NCI-H82 (cell line): ENCODE results near the gene APOBEC3F.
"Not testable (repeated sequence)": the region's sequence is repeated elsewhere in the genome, so short reads cannot be mapped to it uniquely, and the experiment has no call there.

Source experiments
- DNase-seq: peaks from one replicate; lab custom pipeline; 2025; lab: John Stamatoyannopoulos, UW

The APOBEC3F gene

DNA sequence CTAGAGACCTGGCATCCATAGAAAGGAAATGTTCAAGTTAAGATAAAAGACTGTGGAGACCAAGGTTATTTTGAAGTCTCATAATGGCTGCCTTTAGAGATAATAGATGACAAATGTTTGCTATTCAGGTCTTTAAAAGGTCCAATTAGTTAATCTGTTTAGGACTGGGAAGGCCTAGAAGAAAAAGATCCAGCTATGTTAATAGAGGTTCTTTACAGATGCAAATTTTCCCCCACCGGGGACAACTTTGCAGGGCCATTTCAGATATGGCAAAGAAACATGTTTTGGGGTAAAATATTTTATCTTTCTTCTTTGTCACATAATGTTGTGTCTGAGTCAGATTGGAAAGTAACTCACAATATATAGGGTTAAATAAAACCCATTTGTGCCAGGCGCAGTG is 33.3 kb downstream of the APOBEC3F start:
- DNase-seq, result no peak

DNA sequence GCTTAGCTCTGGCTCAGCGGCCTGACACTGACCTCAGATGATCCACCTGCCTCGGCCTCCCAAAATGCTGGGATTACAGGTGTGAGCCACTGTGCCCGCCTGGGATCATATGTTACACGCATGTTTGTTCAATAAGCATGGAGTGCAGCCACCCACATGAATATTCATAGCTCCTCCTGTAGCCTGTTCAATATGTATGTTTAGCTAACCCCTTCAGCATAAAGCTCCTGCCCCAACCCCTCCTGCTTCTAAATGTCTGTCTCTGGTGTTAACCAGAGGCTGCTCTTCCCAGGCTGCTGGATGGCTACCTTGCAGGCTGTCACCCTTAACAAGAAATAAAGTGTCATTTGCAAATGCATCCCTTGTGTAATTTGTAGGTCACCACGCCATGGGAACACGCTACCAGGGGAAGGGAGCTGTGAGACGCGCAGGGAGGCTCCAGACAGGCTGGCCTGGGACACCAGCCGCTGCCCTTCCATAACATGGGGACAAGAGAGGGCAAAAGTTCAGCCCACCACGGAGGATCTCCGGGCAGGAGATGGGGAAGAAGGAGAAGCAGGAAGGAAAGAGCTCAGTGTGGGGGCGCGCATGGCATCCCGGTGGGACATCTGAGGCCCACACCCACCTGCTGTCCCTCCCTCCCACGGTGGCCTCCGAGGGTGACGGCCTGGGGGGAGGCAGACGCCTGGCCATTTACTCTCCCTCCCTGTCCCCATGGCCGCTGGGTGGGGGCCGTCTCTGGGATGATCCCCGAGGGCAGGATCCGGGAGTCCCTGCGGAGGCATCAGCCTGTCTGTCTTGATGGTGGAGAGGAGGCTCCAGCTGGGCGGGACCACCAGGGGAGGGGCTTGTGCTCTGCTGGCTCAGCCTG is 35.7 kb downstream of the APOBEC3F start:
- not testable (repeated sequence) for DNase-seq

DNA sequence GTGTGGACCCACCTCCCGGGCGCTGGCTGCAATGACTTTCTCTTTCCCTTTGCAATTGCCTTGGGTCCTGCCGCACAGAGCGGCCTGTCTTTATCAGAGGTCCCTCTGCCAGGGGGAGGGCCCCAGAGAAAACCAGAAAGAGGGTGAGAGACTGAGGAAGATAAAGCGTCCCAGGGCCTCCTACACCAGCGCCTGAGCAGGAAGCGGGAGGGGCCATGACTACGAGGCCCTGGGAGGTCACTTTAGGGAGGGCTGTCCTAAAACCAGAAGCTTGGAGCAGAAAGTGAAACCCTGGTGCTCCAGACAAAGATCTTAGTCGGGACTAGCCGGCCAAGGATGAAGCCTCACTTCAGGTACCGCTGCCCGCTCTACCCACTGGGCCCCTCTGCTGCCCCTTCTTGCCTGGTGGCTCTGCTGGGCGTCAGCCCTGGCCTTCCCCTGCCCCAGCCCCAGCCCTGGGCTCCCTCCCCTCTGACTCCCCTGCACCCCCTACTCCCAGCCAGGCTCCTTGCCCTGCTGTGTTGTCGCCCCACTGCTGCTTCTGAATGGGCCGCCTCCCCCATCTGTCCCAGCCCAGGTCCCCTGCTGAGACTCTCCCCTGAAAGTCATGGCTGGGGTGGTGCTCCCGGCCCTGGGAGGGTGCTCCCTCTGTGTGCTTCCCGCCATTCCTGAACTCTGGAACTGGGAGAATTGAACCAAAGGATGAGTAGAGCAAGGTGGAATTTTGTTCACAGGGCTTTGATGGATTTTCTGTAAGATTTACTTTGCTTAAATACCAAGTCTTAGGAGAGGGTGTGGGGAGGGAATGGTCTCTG is 36.6 kb downstream of the APOBEC3F start, which contains the start of gene APOBEC3G:
Gene APOBEC3G (plus strand): TSS at position 250 of the 815 bp plus-strand sequence. CDS start 87 bp downstream, at position 337.
- not testable (repeated sequence) for DNase-seq

DNA sequence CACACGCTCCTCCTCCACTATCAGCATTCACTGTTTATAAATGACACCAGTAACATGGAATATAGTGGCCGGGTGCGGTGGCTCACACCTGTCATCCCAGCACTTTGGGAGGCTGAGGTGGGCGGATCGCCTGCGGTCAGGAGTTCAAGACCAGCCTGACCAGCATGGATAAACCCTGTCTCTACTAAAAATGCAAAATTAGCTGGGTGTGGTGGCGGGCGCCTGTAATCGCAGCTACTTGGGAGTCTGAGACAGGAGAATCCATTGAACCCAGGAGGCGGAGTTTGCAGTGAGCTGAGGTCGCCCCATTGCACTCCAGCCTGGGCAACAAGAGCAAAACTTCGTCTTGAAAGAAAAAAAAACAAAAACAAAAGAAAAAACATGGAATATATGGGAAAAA is 37.2 kb downstream of the APOBEC3F start:
- DNase-seq, result not testable (repeated sequence)

DNA sequence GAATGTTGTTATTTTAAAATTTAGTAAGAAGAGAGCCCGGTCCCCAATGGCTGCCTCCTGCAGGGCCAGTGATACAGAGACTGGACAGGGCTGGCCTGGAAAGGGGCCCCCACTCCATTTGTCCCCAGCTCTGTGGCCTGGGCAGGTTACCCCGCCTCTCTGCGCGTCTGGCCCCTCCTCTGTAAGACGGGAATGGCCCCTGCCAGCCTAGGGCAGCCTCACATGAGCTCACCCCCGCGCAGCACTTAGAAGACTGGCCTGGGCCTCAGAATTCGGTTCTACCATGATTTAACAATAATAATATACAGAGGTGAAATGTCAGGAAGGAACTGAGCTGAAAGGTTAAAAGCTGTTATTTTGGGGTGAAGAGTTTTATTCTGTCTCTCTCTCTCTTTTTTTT is 37.7 kb downstream of the APOBEC3F start:
- no peak for DNase-seq

DNA sequence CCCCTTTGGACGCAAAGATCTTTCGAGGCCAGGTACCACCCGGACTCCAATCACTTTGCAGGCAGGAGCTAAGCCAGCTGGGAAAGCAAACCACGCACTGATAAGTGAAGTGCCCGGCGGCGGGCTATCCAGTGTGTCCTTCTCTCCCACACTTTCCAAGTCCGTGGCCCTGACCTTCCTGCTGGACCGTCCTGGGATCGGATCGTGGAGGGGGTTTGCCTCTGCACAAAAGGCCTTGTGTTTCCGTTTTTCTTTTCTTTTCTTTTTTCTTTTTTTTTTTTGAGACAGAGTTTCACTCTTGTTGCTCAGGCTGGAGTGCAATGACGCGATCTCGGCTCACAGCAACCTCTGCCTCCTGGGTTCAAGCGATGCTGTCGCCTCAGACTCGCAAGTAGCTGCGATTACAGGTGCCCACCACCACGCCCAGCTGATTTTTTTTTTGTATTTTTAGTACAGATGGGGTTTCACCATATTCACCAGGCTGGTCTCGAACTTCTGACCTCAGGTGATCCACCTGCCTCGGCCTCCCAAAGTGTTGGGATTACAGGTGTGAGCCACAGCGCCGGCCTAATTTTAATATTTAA is 38.5 kb downstream of the APOBEC3F start:
- not testable (repeated sequence) for DNase-seq

DNA sequence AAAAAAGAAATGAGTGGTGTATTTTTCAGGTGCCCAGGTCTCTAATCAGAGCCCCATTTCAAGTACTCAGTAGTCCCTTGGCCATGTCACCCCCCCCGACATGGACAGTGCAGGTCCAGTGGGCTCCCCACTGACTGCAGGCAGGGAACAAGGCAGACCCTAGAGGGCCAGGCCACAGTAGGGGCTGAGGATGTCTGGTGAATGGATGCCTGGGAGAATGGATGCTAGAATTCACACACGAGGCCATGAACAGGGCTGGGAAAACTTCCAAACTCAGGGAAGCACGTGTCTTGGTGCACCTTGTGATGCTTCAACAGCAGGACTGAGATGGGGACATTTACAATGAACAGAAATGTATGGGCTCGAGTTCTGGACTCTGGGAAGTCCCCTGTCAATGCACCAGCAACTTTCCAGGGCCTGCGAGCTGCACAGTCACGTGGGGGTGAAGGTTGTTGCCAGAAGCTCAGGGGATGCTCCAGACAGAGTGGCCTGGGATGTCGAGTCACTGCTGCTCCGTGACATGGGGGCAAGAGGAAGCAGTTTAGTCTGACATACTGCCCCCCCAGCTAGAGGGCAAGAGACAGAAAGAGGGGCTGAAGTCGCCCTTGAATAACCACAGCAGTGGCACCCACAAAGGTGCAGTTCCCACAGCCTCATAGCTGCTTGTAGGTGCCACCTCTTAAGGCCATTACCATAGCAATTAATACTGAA is 39.5 kb downstream of the APOBEC3F start:
- DNase-seq, result no peak

DNA sequence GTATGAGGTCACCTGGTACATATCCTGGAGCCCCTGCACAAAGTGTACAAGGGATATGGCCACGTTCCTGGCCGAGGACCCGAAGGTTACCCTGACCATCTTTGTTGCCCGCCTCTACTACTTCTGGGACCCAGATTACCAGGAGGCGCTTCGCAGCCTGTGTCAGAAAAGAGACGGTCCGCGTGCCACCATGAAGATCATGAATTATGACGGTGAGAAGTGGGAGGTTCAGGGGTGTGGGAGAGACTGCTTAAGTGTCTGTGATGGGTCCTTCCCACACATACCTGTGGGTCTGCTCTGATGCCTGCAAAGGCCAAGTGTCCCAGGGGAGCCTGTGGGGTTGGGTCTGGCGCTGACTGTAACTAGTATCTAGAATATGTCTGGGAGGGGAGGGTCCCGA is 40.4 kb downstream of the APOBEC3F start:
- no peak for DNase-seq

DNA sequence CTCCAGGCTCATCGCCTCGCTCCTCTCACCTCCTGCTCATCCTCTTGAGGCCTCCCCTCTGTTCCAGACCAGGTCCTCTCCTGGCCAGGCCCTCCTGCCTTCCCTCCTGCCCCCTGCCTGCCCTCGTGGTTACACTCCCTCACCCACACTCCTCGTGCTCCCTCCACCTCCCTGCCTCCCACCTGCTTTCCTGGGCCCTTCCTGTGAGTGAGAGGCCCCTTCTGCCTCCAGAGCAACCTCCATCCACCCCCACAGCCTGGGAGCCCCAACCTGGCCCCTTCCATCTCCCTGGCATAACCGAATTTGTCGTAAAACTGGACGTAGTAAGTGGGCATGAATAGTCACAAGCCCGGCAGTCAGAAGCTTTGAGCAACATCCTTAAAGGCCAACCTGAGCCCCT is 40.9 kb downstream of the APOBEC3F start:
- DNase-seq, result no peak

DNA sequence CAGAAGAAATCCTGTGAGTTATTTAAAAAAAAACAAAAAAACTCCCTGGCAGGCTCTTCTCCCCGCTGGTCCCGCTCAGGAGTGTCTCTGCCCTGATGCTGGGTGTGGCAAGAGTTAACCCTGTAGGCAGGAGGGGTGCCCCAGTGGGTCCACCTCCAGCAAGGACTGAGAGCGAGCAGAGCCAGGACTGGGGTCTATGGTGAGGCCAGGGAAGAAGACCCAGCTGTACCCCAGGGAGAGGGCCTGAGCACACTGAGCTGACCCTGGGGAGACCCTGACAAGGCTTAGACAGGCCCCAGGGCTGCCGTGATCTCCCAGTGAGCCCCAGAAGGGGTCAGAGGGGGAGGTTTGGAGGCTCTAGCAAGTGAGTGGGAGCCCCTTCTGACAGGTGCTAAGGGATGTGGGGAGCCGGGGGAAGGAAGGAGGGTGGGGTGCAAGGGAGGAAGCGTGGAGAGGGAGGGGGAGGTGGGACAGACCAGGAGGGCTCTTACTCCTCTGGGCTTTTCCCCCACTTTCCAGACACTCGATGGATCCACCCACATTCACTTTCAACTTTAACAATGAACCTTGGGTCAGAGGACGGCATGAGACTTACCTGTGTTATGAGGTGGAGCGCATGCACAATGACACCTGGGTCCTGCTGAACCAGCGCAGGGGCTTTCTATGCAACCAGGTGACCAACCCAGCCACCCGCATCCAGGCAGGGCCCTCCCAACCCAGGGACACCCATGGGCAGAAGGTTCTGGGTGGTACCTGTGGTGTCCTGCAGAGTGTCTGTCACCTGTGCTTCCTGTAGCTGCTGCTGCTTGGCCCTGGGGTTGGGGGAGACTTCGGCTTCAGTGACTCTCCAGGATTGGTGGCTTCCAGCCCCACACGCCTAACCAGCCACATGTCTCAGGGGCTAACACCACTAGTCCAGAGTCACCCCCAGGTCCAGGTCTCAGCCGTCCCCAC is 42.8 kb downstream of the APOBEC3F start:
- DNase-seq, result no peak

DNA sequence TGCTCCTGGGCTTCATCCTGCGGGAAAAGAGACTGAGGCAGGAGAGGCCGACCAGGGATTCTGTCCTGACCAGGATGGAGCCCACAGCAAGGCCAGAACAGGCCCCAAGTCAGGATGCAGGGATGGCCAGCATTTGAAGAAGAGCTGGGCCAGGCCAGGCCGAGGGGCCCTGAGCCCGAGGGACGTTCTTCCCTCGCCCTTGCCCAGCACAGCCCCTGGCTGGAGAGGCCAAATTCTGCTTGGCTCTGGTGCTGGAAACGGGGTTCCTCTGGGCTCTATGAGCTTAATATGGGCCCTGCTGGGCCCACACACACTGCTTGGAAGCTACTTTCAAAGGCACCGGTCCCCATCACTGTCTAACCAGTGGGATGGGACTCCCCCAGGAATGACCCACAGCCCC is 44.0 kb downstream of the APOBEC3F start:
- no peak for DNase-seq

DNA sequence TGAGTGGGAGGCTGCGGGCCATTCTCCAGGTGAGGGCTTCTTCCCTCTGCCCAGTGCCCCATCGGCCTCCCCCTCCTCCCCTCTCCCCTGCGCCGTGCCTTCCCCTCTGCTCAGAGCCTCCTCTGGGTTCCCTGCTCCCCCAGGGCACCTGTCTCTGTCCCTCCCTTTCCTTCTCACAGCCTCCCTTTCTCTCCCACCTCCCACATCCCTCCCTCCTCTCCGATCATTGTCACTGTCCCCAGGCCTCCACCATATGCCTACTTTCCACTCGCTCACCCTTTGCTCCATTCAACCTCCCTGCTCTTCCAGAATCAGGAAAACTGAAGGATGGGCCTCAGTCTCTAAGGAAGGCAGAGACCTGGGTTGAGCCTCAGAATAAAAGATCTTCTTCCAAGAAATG is 46.4 kb downstream of the APOBEC3F start:
- no peak for DNase-seq

DNA sequence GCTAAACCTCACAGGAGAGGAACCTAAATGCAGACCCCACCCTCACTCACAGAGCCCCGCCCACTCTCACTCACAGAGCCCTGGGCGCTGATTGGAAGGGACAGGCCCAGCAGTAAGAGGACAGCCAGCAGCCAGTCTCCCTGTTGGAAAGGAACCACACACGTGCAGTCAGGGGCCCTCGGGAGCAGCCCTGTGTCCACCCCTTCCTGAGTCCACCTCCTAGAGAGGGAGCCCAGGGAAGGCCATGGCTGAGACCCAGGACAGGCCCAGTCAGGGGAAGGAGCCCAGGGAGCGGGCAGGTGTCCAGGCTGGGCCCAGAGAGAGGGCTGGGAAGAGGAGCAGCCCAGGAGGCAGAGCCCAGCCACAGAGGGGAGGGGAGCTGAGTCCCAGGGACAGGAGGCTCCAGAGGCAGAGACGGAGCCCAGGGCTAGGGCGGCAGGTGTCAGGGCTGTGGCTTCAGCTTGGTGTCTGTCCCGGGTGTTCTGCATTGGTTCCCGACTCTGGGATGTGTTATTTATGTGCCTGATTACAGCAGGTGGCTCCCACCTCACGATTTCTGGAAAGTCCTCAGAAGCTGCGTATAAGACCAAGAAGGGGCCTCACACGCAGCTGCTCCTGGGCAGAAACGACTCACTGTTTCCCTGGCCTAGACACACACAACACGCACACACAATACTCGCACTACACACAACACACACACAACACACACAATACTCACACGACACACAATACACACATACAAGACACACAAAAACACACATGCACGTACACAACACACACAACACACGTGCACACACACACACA is 47.4 kb downstream of the APOBEC3F start:
- peak; percentile 57 for DNase-seq

DNA sequence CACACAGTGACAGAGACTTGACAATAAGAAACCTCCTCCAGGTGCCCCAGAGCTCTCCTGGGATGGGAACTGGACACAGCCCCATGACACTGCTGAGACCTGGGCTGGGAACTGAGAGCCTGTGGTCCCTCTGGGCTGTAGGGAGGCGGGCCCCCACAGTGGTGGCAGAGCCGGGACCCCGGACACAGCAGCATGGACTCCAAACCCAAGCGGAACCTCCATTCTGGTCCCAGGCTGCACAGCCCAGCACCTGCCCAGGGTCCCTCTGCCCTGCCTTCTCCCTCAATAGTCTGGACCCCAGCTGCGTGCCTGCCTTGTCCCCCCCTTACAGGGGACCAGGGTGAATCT is 48.0 kb downstream of the APOBEC3F start:
- DNase-seq, result no peak

DNA sequence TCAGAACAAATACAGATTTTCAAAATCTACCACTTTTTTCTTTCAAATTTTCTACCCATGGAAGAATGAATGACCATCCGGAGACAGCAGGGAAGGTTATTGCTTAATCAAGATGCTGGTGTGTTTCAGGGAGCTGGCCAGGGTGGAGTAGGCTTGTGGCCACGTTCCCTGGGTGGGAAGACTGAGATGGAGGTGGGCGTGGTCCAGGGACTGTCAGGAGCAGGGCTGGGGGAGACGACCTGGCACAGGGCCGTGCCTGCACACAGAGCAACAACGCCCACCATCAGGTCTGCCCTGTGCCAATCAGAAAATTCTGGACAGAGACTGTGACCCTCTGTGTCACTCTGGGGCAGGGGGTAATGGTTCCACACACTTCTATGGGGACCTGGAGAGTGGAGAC is 49.3 kb downstream of the APOBEC3F start:
- DNase-seq, result no peak

DNA sequence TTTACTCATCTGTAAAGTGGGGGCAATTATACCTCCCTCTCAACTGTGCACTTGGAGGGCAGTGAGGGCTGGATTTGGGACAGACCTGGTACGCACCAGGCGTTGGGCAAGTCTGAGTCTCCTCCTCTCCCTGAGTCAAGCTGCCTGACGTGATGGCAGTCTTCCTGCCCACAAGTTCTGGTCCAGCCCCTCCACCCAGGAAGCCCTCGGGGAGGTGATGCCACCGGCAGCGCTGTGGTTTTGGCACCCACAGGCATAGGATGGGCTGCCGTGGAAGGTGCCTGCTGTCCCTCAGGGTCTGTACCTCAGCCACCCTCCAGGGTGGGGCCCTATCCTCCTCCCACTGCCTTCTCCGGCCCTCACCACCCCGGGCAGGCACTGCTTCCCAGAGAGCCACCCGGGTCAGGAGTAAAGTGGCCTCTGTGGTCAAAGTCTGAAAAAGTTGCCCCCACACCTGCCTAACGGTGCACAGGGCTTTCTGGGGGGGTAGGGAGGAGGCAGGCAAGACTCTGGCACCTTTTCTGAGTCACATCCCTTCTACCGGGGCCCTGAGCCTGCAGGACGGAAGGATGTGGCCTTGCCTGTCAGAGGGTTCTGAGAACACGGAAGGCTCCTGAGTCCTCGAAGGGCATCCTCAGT is 49.9 kb downstream of the APOBEC3F start:
- DNase-seq, result no peak

DNA sequence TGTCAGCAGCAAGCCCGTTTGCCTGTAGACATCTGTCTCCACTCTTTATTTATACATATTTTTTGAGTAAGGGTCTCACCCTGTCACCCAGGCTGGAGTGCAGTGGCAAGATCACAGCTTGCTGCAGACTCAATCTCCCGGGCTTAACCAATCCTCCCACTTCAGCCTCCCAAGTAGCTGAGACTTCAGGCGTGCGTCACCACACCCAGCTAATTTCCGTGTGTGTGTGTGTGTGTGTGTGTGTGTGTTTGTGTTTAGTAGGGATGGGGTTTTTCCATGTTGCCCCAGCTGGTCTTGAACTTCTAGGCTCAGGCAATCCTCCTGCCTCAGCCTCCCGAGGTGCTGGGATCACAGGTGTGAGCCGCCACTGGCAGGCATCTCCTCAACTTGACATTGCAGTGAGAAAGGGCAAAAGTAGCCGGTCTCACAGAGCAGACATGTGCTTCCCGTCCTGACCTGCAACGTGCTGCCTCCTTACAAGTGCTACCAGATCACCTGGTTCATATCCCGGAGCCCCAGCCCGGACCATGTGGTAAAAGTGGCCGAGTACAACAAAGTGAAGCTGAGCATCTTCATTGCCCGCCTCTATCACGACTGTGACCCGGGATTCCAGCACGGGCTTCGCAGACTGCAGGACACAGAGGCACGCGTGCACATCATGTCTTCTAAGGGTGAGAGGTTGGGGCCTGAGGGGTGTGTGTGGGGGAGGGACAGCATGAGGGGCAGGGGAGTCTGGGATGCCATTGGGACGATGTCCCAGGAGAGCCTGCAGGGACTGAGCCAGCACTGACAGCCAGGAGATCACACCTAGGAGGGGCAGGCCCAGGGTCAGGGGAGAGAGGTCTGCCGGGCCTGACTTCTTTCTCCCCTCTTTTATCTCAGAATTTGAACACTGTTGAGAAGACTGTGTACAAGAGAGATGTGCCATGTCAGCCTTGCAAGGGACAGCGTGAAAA is 50.7 kb downstream of the APOBEC3F start:
- DNase-seq, result no peak

DNA sequence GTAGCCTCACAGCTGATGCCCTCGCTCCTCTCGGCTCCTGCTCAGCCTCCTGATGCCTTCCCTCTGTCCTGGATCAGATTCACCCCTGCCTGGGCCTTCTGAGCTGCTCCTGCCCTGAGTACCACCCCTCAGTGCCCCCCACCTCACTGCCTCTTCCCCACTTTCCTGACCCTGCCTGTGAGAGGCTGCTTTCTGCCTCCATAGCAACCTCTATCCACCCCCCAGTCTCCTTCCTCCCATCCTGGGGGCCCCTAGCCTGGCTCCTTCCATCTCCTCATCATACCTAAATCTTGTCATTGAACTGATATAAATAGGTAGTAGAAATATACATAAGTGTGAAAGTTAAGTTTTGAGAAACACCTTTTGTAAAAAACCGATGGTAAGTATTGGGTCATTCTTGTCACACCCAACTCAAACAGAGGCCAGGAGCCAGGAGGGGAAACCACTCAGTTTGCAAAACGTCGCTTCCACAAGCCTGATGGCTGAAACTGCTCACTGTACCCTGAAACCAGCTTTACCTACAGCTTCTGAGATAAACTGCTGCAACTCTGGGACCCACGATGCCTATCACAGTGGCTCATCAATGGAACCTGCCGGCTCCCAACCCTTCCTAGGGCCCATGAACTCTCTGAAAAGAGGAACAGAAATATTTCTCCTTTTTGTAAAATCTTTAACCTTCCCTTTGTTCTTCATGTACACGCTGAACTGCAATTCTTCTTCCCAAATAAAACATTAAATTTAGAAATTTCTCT is 51.6 kb downstream of the APOBEC3F start:
- no peak for DNase-seq
